ENCODE measurements around the gene DNM3. TPM values are rescaled to one million over a fixed set of nuclear protein-coding genes. Genes with fewer than 3 reads are reported as not detected.

Gene DNM3
- total RNA-seq, 1 experiment from 2014 or later, result 2.7 TPM

- Mint-ChIP-seq H3K36me3 (ENCODE audit: insufficient read depth in 1 of 3, low read depth in 3 of 3) (peaks cover 0 to 2% (median 0%) of the 10 kb centered on the region in 3 experiments; a peak in 1 of 7 replicates), H3K4me1 (peaks cover 6 to 12% of the 10 kb centered on the region in 2 experiments), H3K27me3 (ENCODE audit: low read depth) (no peaks in the 10 kb centered on the region), H3K9me3 (no peaks in the 10 kb centered on the region; a peak in 1 of 5 replicates), H3K27ac (peak overlapping the region in 1 of 3 experiments; percentile 19; a peak in 1 of 7 replicates), H3K4me3 (no peak overlapping the region)
- no peak overlapping the region for H2BK12ac ChIP-seq (ENCODE audit: insufficient read length, low read depth, low read length)
- H3K9ac ChIP-seq (ENCODE audit: extremely low read depth, insufficient read length, low read length), result no peak overlapping the region
- no peak overlapping the region for H3T11ph ChIP-seq (ENCODE audit: low read length)
- H3K27ac ChIP-seq (ENCODE audit: insufficient read length, low read depth, low read length), result no peak overlapping the region
- no peak for DNase-seq
- H2AK5ac ChIP-seq (ENCODE audit: insufficient read length, low read length), result no peak overlapping the region
- H3K18ac ChIP-seq (ENCODE audit: insufficient read length, low read depth, low read length), result no peak overlapping the region
- no peaks in the 10 kb centered on the region for H3K79me2 ChIP-seq (ENCODE audit: insufficient read depth, low read length)
- H3K23ac ChIP-seq (ENCODE audit: insufficient read length, low read depth, low read length), result no peak overlapping the region
- H3K9me3 ChIP-seq (ENCODE audit: control insufficient read depth, low read depth, low read length), result no peaks in the 10 kb centered on the region
- no peak overlapping the region for H4K8ac ChIP-seq (replicated peaks; ENCODE audit: insufficient read length, low read depth, low read length)
- no peaks in the 10 kb centered on the region for H3K27me3 ChIP-seq (ENCODE audit: insufficient read depth, low read length)
- no peak overlapping the region for H3K56ac ChIP-seq (ENCODE audit: insufficient read length, low read depth, low read length)
- H2BK20ac ChIP-seq (ENCODE audit: low read depth, low read length, poor library complexity, severe bottlenecking), result no peak overlapping the region
- no peaks in the 10 kb centered on the region for H3K4me1 ChIP-seq (ENCODE audit: insufficient read depth, low read length)
- no peak overlapping the region for H2BK15ac ChIP-seq (ENCODE audit: low read depth, low read length)
- TF ChIP-seq CTCF (conservative IDR thresholded peaks at IDR 0.05), result no peak
- no peak overlapping the region for H2BK5ac ChIP-seq (ENCODE audit: insufficient read length, low read length)
- H3K79me1 ChIP-seq (ENCODE audit: insufficient read depth, low read depth, low read length, poor library complexity, severe bottlenecking), result no peaks in the 10 kb centered on the region
- no peak overlapping the region for H3K4me2 ChIP-seq (ENCODE audit: insufficient read depth, insufficient read length, low read length)
- H2BK120ac ChIP-seq (ENCODE audit: low read depth, low read length, poor library complexity, severe bottlenecking), result no peak overlapping the region
- no peak overlapping the region for H4K91ac ChIP-seq (ENCODE audit: insufficient read length, low read depth, low read length)
- H2AFZ ChIP-seq (ENCODE audit: low read length), result no peak overlapping the region
- H4K20me1 ChIP-seq (ENCODE audit: control insufficient read depth, insufficient read depth, insufficient read length), result no peaks in the 10 kb centered on the region
- H3K14ac ChIP-seq (ENCODE audit: insufficient read depth, low read length), result no peak overlapping the region
- no CpG with 5 or more reads among the region's 1 CpG for WGBS (ENCODE audit: extremely low coverage, insufficient read length, low lambda C conversion rate)
- H4K5ac ChIP-seq (ENCODE audit: insufficient read length, low read depth, low read length), result no peak overlapping the region
- H3K4ac ChIP-seq (ENCODE audit: low read depth, low read length), result no peak overlapping the region
- no peaks in the 10 kb centered on the region for H3K23me2 ChIP-seq (ENCODE audit: insufficient read length, low read depth, low read length, poor library complexity, severe bottlenecking)
These were observed 425.4 kb downstream of the DNM3 start for GRCh38 chr1:172266528-172267174.
